ENCODE results near the gene AKAP12.

GRCh38 chr6:151254451-151255081 lies 14.8 kb downstream of the AKAP12 start:
- TF ChIP-seq HMGXB4 (CRISPR knock-in tag; IDR thresholded peaks at IDR 0.05; ENCODE audit: borderline replicate concordance): no peak
- TF ChIP-seq KDM5A (IDR thresholded peaks at IDR 0.05): no peak
- TF ChIP-seq CTCF (IDR thresholded peaks at IDR 0.05): no peak
- no peak for TF ChIP-seq MAZ (IDR thresholded peaks at IDR 0.05; ENCODE audit: borderline replicate concordance, low read depth, low read length)
- no peak for TF ChIP-seq RFX5 (IDR thresholded peaks at IDR 0.05)
- no peak for TF ChIP-seq MAFK (IDR thresholded peaks at IDR 0.05; ENCODE audit: partially characterized antibody)
- TF ChIP-seq HOXA7 (CRISPR knock-in tag; IDR thresholded peaks at IDR 0.05): no peak
